K562 (cell line): ENCODE measurements around the gene GTPBP1. TPM values are rescaled to one million over a fixed set of nuclear protein-coding genes. Genes with fewer than 3 reads are reported as not detected.
A peak's percentile ranks its signal among the peaks of the same experiment; 100 is the strongest.

Experiments
- ATAC-seq: fragments of 200-7000 bp; cut with Tn5 transposase; 3 replicates; pipeline ENCODE4 v1.9.1; 2020; ENCODE audit warnings: moderate library complexity
- BruUV-seq: library from RNA; stranded (reverse); fragments of 400-500 nt; replicated peaks from 2 replicates; lab custom pipeline; 2021; lab: Mats Ljungman, UMichigan
- CTCF ChIA-PET: fragments of 300-600 bp; formaldehyde crosslinking; extraction: SDS; loops from one replicate; lab custom pipeline; 2021; ENCODE audit warnings: low intra/inter-chr PET ratio; lab: Yijun Ruan, JAX
- POLR2A ChIA-PET: fragments of 300-600, 350-650 bp; sonication (Branson Sonifier 250); formaldehyde crosslinking; extraction: SDS; loops from one replicate; lab custom pipeline; 2021; ENCODE audit warnings: antibody characterized with exemption, inconsistent platforms; lab: Yijun Ruan, JAX
- DNase-seq, 4 experiments: peaks; one replicate each; pipeline versions ENCODE4 v3.0.0 to v3.0.0-alpha.2; 2011 to 2018; ENCODE audit warnings: low spot score in 3 of 4, mixed read lengths in 3 of 4; ENCODE audit errors: extremely low read depth in 1 of 4
- FAIRE-seq: peaks from 2 replicates; lab custom pipeline; 2011; peaks lifted over from hg19 to GRCh38; lab: Jason Lieb, UNC
- H2AFZ ChIP-seq: 2 replicates; pipeline ENCODE4 v1.6.0; 2011; ENCODE audit warnings: low read depth, low read length, control low read depth, inconsistent platforms
- H3K27ac ChIP-seq: fragments of 200-600 bp; 3 replicates; pipeline ENCODE4 v1.8.0; 2011; ENCODE audit warnings: low read depth, mild to moderate bottlenecking, control low read depth, inconsistent platforms, low read length, moderate library complexity, mixed read lengths; ENCODE audit errors: extremely low read depth
- H3K27me3 ChIP-seq, 2 experiments: fragments of 300-600 bp in 1 of 2; 2 replicates in 1 of 2; 3 replicates in 1 of 2; pipeline versions ENCODE4 v1.6.0 to v1.8.0; 2011; ENCODE audit warnings: inconsistent platforms in 2 of 2, low read length in 2 of 2, mild to moderate bottlenecking in 1 of 2, mixed read lengths in 1 of 2, moderate library complexity in 1 of 2; ENCODE audit not compliant: control insufficient read depth in 2 of 2, insufficient read depth in 2 of 2
- H3K36me3 ChIP-seq: fragments of 300-600 bp; 3 replicates; pipeline ENCODE4 v1.8.0; 2011; ENCODE audit warnings: mild to moderate bottlenecking, low read length, inconsistent platforms; ENCODE audit not compliant: control insufficient read depth, insufficient read depth
- H3K4me1 ChIP-seq, 2 experiments: fragments of 200-600 bp in 1 of 2; replicated peaks in 1 of 2; 2 replicates in 1 of 2; 3 replicates in 1 of 2; pipeline versions ENCODE4 v1.5.1 to v1.8.0; 2011; ENCODE audit warnings: inconsistent platforms in 2 of 2, low read length in 2 of 2, mild to moderate bottlenecking in 1 of 2, mixed read lengths in 1 of 2, moderate library complexity in 1 of 2; ENCODE audit not compliant: control insufficient read depth in 2 of 2, insufficient read depth in 2 of 2
- H3K4me2 ChIP-seq: 2 replicates; pipeline ENCODE4 v1.6.1; 2011; ENCODE audit warnings: low read length, control low read depth, inconsistent platforms, mixed read lengths; ENCODE audit not compliant: insufficient read depth
- H3K4me3 ChIP-seq: fragments of 200-600 bp; sonication (generic), shearing (Covaris generic); 2 replicates; pipeline ENCODE4 v1.5.1; 2016; ENCODE audit warnings: control low read depth, inconsistent platforms
- H3K79me2 ChIP-seq: fragments of 200-600 bp; 3 replicates; pipeline ENCODE4 v1.8.0; 2011; ENCODE audit warnings: low read length, inconsistent platforms; ENCODE audit not compliant: control insufficient read depth, insufficient read depth
- H3K9ac ChIP-seq, 2 experiments: 2 replicates each; pipeline versions ENCODE4 v1.6.0 to v1.6.1; 2011; ENCODE audit warnings: low read depth in 2 of 2, low read length in 2 of 2, control low read depth in 1 of 2, inconsistent platforms in 1 of 2, mild to moderate bottlenecking in 1 of 2, mixed read lengths in 1 of 2; ENCODE audit not compliant: insufficient read depth in 1 of 2
- H3K9me1 ChIP-seq: one replicate; pipeline ENCODE4 v1.6.0; 2011; ENCODE audit warnings: inconsistent platforms, mild to moderate bottlenecking, low read length, moderate library complexity; ENCODE audit not compliant: control insufficient read depth, insufficient read depth
- H3K9me3 ChIP-seq: replicated peaks from 2 replicates; pipeline ENCODE4 v1.5.1; 2011; ENCODE audit warnings: low read depth, low read length, inconsistent platforms; ENCODE audit not compliant: control insufficient read depth, insufficient read depth
- H4K20me1 ChIP-seq: replicated peaks from 2 replicates; pipeline ENCODE4 v1.6.1; 2011; ENCODE audit warnings: low read length, inconsistent platforms, mixed read lengths; ENCODE audit not compliant: control insufficient read depth, insufficient read depth
- HEY1 ChIP-seq: fragments of 250-450 bp; sonication (Bioruptor Pico); IDR thresholded peaks from 2 replicates; pipeline ENCODE4 v1.5.0; 2020; ENCODE audit warnings: mild to moderate bottlenecking, moderate library complexity, borderline replicate concordance
- HLTF ChIP-seq: fragments of 450-650 bp; IDR thresholded peaks from 2 replicates; pipeline ENCODE4 v1.6.1; 2016
- RAD21 ChIP-seq, 2 experiments: fragments of 250-450 bp in 1 of 2; fragments of 450-650 bp in 1 of 2; sonication (Bioruptor Pico) in 1 of 2; formaldehyde crosslinking in 1 of 2; IDR thresholded peaks in 1 of 2; conservative IDR thresholded peaks in 1 of 2; 2 replicates each; pipeline versions ENCODE4 v1.4.0 to v1.8.0; 2020 to 2022; ENCODE audit warnings: mild to moderate bottlenecking in 2 of 2, moderate library complexity in 1 of 2
- RFX1 ChIP-seq: fragments of 450-650 bp; IDR thresholded peaks from 2 replicates; pipeline ENCODE4 v1.6.1; 2016; ENCODE audit warnings: mild to moderate bottlenecking, moderate library complexity
- YBX1 ChIP-seq: fragments of 450-650 bp; IDR thresholded peaks from 2 replicates; pipeline ENCODE4 v1.7.1; 2016; ENCODE audit warnings: mild to moderate bottlenecking
- ZNF408 ChIP-seq: fragments of 250-450 bp; sonication (Bioruptor Pico); IDR thresholded peaks from 2 replicates; pipeline ENCODE4 v1.4.0; 2020; ENCODE audit warnings: low read depth, mild to moderate bottlenecking, moderate library complexity
- WGBS: fragments of 100-300 bp; shearing (Covaris generic); methylation state at CpG from one replicate; pipeline ENCODE4 v1.1.6; 2016; ENCODE audit warnings: low coverage, mixed read lengths; ENCODE audit not compliant: insufficient coverage; ENCODE audit errors: missing lambda C conversion rate; 5-methylcytosine and 5-hydroxymethylcytosine counted together
- in situ Hi-C: fragments of 300-500 bp; cut with MboI; formaldehyde crosslinking; loops from 4 replicates; pipeline ENCODE4 v1.15.0; 2018; ENCODE audit warnings: inconsistent platforms, mixed read lengths
- intact Hi-C: fragments of 100-400 bp; cut with micrococcal nuclease; formaldehyde crosslinking; loops from 2 replicates; pipeline ENCODE4 v1.14.2; 2022
- polyA plus RNA-seq, 8 experiments: library from polyadenylated mRNA; depleted of rRNA in 4 of 8; stranded (reverse) in 5 of 8; unstranded in 3 of 8; fragments of >200 nt; fragmentation: Nextera tagmentation in 2 of 8; fragmentation: Illumina TruSeq in 1 of 8; extraction: Ambion mirVana in 2 of 8; extraction: Trizol in 1 of 8; gene quantifications; 2 replicates each; pipeline versions ENCODE4 v1.2.1 to v1.2.3, GENCODE V29; 2011 to 2014; ENCODE audit warnings: inconsistent platforms in 1 of 8, missing spikeins in 1 of 8
- total RNA-seq, 7 experiments: library from RNA; depleted of rRNA in 6 of 7; stranded (reverse); fragments of >200 nt in 6 of 7; fragmentation: Illumina TruSeq in 2 of 7; extraction: Trizol in 2 of 7; gene quantifications; 2 replicates each; pipeline versions ENCODE4 v1.2.1 to v1.2.3, GENCODE V29; 2011 to 2021; ENCODE audit warnings: low replicate concordance in 1 of 7
- TF ChIP-seq, protein P1 (sequence below): sonication (generic); IDR thresholded peaks from 2 replicates; pipeline ENCODE4 v1.6.1; 2016

GTPBP1 gene
- total and polyA plus RNA-seq, 9 of the 15 experiments (the other 6 are each of a cell fraction or from before 2014, with no cell fraction given), result 0.83 to 53.2 (median 23.3) TPM

DNA sequence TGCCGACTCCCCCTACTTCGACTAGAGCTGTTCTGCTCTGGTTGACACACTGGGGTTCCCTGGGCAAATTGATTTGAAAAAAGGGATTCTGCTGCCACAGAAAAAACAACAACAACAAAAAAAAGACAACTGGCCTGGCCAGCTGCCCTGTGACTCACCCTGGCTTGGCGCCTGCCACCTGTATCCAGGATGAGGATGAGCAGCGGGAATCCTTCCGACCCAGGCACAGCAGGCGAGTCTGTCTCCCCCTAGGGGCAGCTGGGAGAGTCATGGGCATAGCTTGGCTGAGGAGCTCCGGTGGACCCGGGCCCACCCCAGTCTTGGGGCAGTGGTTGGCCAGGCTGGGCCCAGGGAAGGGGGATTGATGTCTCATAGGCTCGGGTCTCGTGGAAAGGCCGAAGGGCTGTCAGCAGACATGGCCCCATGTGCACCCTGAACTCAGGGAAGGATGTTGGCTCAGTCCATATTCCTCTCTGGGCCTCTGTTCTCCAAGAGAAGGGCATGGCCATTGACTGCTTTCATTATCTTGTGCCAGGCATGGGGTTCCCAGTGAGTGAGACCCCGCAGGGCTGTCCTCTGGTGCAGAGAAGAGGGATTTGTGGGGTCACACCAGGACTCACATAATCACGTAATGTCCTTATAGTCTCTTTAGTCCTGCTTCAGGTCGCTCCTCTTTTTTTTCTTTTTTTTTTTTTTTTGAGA is 60.5 kb downstream of the GTPBP1 start (continued):
- TF ChIP-seq, protein P1, sequence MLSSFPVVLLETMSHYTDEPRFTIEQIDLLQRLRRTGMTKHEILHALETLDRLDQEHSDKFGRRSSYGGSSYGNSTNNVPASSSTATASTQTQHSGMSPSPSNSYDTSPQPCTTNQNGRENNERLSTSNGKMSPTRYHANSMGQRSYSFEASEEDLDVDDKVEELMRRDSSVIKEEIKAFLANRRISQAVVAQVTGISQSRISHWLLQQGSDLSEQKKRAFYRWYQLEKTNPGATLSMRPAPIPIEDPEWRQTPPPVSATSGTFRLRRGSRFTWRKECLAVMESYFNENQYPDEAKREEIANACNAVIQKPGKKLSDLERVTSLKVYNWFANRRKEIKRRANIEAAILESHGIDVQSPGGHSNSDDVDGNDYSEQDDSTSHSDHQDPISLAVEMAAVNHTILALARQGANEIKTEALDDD, result no peak
- peak in 1 of 2 experiments; percentile 41; a peak in 2 of 4 replicates for TF ChIP-seq RAD21 (CRISPR knock-in tag; conservative IDR thresholded peaks at IDR 0.05 in 1 of 2, IDR thresholded peaks at IDR 0.05 in 1 of 2)
- TF ChIP-seq, all 486 proteins: peak for 12

DNA sequence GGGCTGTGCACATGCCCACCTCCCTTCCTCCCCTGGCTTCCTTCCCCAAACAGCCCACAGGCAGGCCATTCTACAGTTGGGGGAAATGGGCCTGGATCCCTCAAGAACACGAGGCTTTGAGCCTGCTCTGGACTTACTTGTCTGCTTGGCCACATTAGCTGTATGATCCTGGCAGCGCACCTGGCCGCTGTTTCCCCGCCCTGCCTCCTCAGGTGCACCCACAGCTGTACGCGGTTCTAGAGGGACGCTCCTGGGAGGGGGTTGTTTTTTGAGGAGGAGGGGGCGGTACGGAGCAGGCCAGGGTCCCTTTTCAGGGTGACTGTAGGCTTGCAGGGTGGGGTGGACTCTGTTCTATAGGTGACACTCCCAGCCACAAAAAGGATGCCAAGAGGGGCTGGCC is 61.6 kb downstream of the GTPBP1 start:
- POLR2A ChIA-PET, result interaction anchor here (1.0 to 2.9 kb wide), 2 partner anchors 10 to 15 kb away, joined by 3 to 25 read pairs; partner anchors contain the start of gene SUN2
- BruUV-seq, result no TSS peak
- in situ Hi-C loops, result loop anchor here (5.0 to 10.0 kb wide), 2 partner anchors 85 to 237 kb away; no protein-coding TSS in a partner anchor

More for the DNA sequence above, 61.6 kb downstream of the GTPBP1 start:
- Histone ChIP-seq H3K9me3 (no peaks in the 10 kb centered on the region), H3K27me3 (no peaks in the 10 kb centered on the region), H3K4me1 (peaks cover 0 to 15% of the 10 kb centered on the region in 2 experiments; a peak in 4 of 5 replicates), H3K9ac (0 out of 4 replicates have a peak overlapping the region, but pooled peaks of 1 of the 2 experiments have one; percentile 6), H3K4me3 (no peak overlapping the region), H2AFZ (no peak overlapping the region), H4K20me1 (no peaks in the 10 kb centered on the region), H3K9me1 (no peaks in the 10 kb centered on the region), H3K27ac (no peak overlapping the region), H3K79me2 (no peaks in the 10 kb centered on the region), H3K4me2 (no peak overlapping the region), H3K36me3 (no peaks in the 10 kb centered on the region)
- intact Hi-C loops, result loop anchor here (5.0 to 10.0 kb wide), 4 partner anchors 75 to 355 kb away; partner anchors contain the start of genes CBX6 and NPTXR
- ATAC-seq (no peak), FAIRE-seq (no peak), DNase-seq (no peak)
- CTCF ChIA-PET, result interaction anchor here (0.6 kb wide), 1 partner anchor 11 kb away, joined by 6 read pairs; no protein-coding TSS in a partner anchor
- TF ChIP-seq HEY1 (CRISPR knock-in tag), result no peak
- TF ChIP-seq HLTF, result no peak
- no peak for TF ChIP-seq YBX1
- no peak for TF ChIP-seq RFX1
- TF ChIP-seq ZNF408, result no peak
- WGBS, result 10% methylated on average over 4 of the region's 9 CpGs
